Lung (tissue), 13 donors: ENCODE data around the gene STX8. TPM values are rescaled to one million over a fixed set of nuclear protein-coding genes. Genes with fewer than 3 reads are reported as not detected.

ENCODE experiments used
- ATAC-seq: fragments of 200-7000 bp; cut with Tn5 transposase; one replicate; pipeline ENCODE4 v1.9.1; 2020; ENCODE audit warnings: moderate number of reproducible peaks; ENCODE audit not compliant: insufficient read depth, low FRiP score
- DNase-seq, 3 donors: peaks; one replicate each; pipeline ENCODE4 v3.0.0-alpha.2; 2013 to 2017
- H3K27ac ChIP-seq, 2 donors: one replicate each; pipeline ENCODE4 v1.5.1; 2013; ENCODE audit warnings: mild to moderate bottlenecking in 2 of 2, moderate library complexity in 2 of 2, control low read depth in 1 of 2, inconsistent platforms in 1 of 2, low read depth in 1 of 2, low read length in 1 of 2
- H3K27me3 ChIP-seq, 3 donors: one replicate each; pipeline ENCODE4 v1.5.1; 2013; ENCODE audit warnings: low read length in 2 of 3; ENCODE audit not compliant: control insufficient read depth in 3 of 3, insufficient read depth in 3 of 3
- H3K36me3 ChIP-seq, 4 donors: one replicate each; pipeline ENCODE4 v1.5.1; 2013; ENCODE audit warnings: low read length in 4 of 4, mild to moderate bottlenecking in 1 of 4, moderate library complexity in 1 of 4; ENCODE audit not compliant: control insufficient read depth in 4 of 4, insufficient read depth in 4 of 4
- H3K4me1 ChIP-seq, 5 donors: one replicate each; pipeline ENCODE4 v1.5.1; 2013; ENCODE audit warnings: low read length in 5 of 5, mild to moderate bottlenecking in 2 of 5, moderate library complexity in 1 of 5; ENCODE audit not compliant: control insufficient read depth in 5 of 5, insufficient read depth in 5 of 5
- H3K4me3 ChIP-seq: one replicate; pipeline ENCODE4 v1.5.1; 2013; ENCODE audit warnings: mild to moderate bottlenecking, control low read depth, moderate library complexity
- H3K9ac ChIP-seq, 2 donors: one replicate each; pipeline ENCODE4 v1.5.1; 2013; ENCODE audit warnings: low read length in 2 of 2, control low read depth in 1 of 2; ENCODE audit not compliant: insufficient read depth in 1 of 2
- H3K9me3 ChIP-seq, 4 donors: one replicate each; pipeline ENCODE4 v1.5.1; 2013; ENCODE audit warnings: low read length in 3 of 4, mild to moderate bottlenecking in 1 of 4, moderate library complexity in 1 of 4; ENCODE audit not compliant: control insufficient read depth in 4 of 4, insufficient read depth in 3 of 4
- WGBS, 2 donors: extraction: QIAGEN DNeasy Blood & Tissue Kit; methylation state at CpG; one replicate each; pipeline ENCODE4 v1.1.7; 2013; 5-methylcytosine and 5-hydroxymethylcytosine counted together
- polyA plus RNA-seq, 2 donors: library from polyadenylated mRNA; stranded (reverse); fragments of 200-250 nt; gene quantifications; one replicate each; pipeline ENCODE4 v1.2.1, GENCODE V29; 2013
- small RNA-seq: library from RNA; depleted of rRNA; stranded (forward); fragments of <200 nt; gene quantifications from one replicate; pipeline ENCODE3, GENCODE V24; 2014; ENCODE audit warnings: low replicate concordance
- total RNA-seq, 2 donors: library from RNA; depleted of rRNA in 1 of 2; stranded (reverse); fragments of >200 nt in 1 of 2; gene quantifications; one replicate each; pipeline ENCODE4 v1.2.1, GENCODE V29; 2014 to 2021
- TF ChIP-seq, protein P1 (sequence below): IDR thresholded peaks from 2 replicates; pipeline ENCODE4 v1.5.1; 2012; ENCODE audit warnings: mild to moderate bottlenecking; ENCODE audit errors: control extremely low read depth, extremely low read depth
- donor health status: control.
- donor health status: control.
- donor health status: Bipolar disorder and iron deficiency.
- donor health status: healthy.
- donor health status: DM: yes; HTN: yes; CAD: no.

The STX8 gene
- total and polyA plus RNA-seq, 4 donors: 36.5 to 81.1 (median 63.2) TPM

- TF ChIP-seq, protein P1, sequence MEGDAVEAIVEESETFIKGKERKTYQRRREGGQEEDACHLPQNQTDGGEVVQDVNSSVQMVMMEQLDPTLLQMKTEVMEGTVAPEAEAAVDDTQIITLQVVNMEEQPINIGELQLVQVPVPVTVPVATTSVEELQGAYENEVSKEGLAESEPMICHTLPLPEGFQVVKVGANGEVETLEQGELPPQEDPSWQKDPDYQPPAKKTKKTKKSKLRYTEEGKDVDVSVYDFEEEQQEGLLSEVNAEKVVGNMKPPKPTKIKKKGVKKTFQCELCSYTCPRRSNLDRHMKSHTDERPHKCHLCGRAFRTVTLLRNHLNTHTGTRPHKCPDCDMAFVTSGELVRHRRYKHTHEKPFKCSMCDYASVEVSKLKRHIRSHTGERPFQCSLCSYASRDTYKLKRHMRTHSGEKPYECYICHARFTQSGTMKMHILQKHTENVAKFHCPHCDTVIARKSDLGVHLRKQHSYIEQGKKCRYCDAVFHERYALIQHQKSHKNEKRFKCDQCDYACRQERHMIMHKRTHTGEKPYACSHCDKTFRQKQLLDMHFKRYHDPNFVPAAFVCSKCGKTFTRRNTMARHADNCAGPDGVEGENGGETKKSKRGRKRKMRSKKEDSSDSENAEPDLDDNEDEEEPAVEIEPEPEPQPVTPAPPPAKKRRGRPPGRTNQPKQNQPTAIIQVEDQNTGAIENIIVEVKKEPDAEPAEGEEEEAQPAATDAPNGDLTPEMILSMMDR: no peak
- no peaks in the 10 kb centered on the region for H3K9me3 ChIP-seq
- no peaks in the 10 kb centered on the region for H3K36me3 ChIP-seq
- DNase-seq (no peak), ATAC-seq (no peak)
- H3K9ac ChIP-seq: no peak overlapping the region
- H3K4me1 ChIP-seq: peaks cover 0 to 11% (median 0%) of the 10 kb centered on the region in 5 donors
- no peak overlapping the region for H3K4me3 ChIP-seq
- no peak overlapping the region for H3K27ac ChIP-seq
- peaks cover 0 to 11% (median 0%) of the 10 kb centered on the region in 3 donors for H3K27me3 ChIP-seq
- 70 to 81% methylated on average over 5 of the region's 5 CpGs for WGBS, 2 donors
Measured at GRCh38 chr17:9202532-9202931, 373.1 kb downstream of the STX8 start.

GRCh38 chr17:9200699-9201359 is 374.8 kb downstream of the STX8 start:
- H3K9ac ChIP-seq: no peak overlapping the region
- no peak overlapping the region for H3K4me3 ChIP-seq
- H3K9me3 ChIP-seq: no peaks in the 10 kb centered on the region
- H3K27ac ChIP-seq: no peak overlapping the region
- H3K36me3 ChIP-seq: no peaks in the 10 kb centered on the region
- DNase-seq: no peak
- WGBS, 2 donors: 84 to 90% methylated on average over 5 of the region's 5 CpGs
- ATAC-seq: no peak
- H3K4me1 ChIP-seq: peaks cover 0 to 5% (median 0%) of the 10 kb centered on the region in 5 donors
- TF ChIP-seq, protein P1: no peak
- peaks cover 0 to 8% (median 0%) of the 10 kb centered on the region in 3 donors for H3K27me3 ChIP-seq

Small RNA genes within 50 kb of the gene (small RNA-seq; reads per million reads assigned to genes)
- not detected for gene AC005695.3

Other genes starting within 250 kb of the STX8 start
- gene CFAP52, start 822 bp upstream of the STX8 start, total RNA-seq: 10 to 100 TPM; 27.1 to 28.8 TPM
- 10 to 100 TPM in 1 of 2 donors, 1 to 10 TPM in 1; 3.8 to 11.9 TPM for gene CFAP52, start 822 bp upstream of the STX8 start, polyA plus RNA-seq
- 1 to 10 TPM; 5.3 to 9.8 TPM for gene USP43, start 69.7 kb upstream of the STX8 start, total RNA-seq
- gene USP43, start 69.7 kb upstream of the STX8 start, polyA plus RNA-seq: 1 to 10 TPM; 2.9 to 3.3 TPM
- not detected for gene DHRS7C, start 215.8 kb upstream of the STX8 start, total RNA-seq
- gene DHRS7C, start 215.8 kb upstream of the STX8 start, polyA plus RNA-seq: not detected
- not detected for gene GSG1L2, start 246.3 kb upstream of the STX8 start, total RNA-seq
- gene GSG1L2, start 246.3 kb upstream of the STX8 start, polyA plus RNA-seq: not detected